ENCODE data around the gene CD40.

CD40 gene

GRCh38 chr20:46119028-46119546, 973 bp downstream of the CD40 start:
- no peak for TF ChIP-seq REST (IDR thresholded peaks at IDR 0.05; ENCODE audit: insufficient read depth in 1 of 2, low read depth in 2 of 2, low read length in 2 of 2)

DNA sequence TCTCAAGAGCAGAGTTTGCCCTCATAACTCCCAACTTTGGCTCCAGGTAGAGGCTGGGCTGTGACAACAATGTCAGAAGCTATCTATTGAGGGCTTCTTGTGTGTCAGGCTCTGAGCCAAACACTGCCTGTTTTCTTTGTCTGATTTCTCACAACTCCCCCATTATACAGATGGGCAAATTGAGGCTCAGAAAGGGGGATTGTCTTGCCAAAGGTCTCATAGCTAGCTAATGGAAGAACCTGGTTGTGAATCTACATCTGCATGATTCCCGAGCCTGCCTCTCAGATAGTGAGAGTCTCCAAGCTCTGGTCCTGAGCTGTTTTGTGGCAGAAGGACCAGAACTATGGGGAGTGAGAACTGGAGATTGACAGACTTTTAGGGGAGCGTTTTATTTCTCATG, 1.4 kb downstream of the CD40 start:
- TF ChIP-seq FOXP2 (optimal IDR thresholded peaks at IDR 0.05; ENCODE audit: borderline replicate concordance, extremely low read depth, extremely low read length, insufficient read depth): no peak
- no peak for TF ChIP-seq POLR2AphosphoS5 (IDR thresholded peaks at IDR 0.05; ENCODE audit: low read depth, low read length)
- no peak for TF ChIP-seq REST (IDR thresholded peaks at IDR 0.05; ENCODE audit: insufficient read depth in 1 of 2, low read depth in 2 of 2, low read length in 2 of 2)

DNA sequence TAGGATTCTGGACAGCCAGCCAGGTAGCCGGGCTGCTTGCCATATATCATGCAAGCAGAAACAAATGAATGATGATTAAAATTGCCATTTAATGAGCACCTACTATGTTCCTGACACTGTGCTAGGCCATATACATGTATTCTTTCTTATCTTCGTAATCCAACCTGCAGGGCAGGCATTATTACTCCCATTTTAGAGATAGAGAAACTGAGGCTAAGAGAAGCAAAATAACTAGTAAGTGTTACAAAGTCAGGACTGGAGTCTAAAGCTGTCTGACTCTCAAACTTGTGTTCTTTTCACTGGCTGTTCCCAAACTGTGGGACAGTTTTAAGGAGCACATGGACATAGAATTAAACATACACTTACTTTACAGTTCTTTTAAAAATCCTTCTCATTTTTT, 2.0 kb downstream of the CD40 start:
- no peak for TF ChIP-seq FOXP2 (optimal IDR thresholded peaks at IDR 0.05; ENCODE audit: borderline replicate concordance, extremely low read depth, extremely low read length, insufficient read depth)
- TF ChIP-seq TAF1 (IDR thresholded peaks at IDR 0.05; ENCODE audit: borderline replicate concordance, insufficient read depth, low read length): no peak
- no peak for TF ChIP-seq POLR2AphosphoS5 (IDR thresholded peaks at IDR 0.05; ENCODE audit: low read depth, low read length)
- TF ChIP-seq REST (IDR thresholded peaks at IDR 0.05; ENCODE audit: insufficient read depth in 1 of 2, low read depth in 2 of 2, low read length in 2 of 2): no peak
- TF ChIP-seq SIN3A (IDR thresholded peaks at IDR 0.05; ENCODE audit: borderline replicate concordance, insufficient read depth, low read length): no peak

DNA sequence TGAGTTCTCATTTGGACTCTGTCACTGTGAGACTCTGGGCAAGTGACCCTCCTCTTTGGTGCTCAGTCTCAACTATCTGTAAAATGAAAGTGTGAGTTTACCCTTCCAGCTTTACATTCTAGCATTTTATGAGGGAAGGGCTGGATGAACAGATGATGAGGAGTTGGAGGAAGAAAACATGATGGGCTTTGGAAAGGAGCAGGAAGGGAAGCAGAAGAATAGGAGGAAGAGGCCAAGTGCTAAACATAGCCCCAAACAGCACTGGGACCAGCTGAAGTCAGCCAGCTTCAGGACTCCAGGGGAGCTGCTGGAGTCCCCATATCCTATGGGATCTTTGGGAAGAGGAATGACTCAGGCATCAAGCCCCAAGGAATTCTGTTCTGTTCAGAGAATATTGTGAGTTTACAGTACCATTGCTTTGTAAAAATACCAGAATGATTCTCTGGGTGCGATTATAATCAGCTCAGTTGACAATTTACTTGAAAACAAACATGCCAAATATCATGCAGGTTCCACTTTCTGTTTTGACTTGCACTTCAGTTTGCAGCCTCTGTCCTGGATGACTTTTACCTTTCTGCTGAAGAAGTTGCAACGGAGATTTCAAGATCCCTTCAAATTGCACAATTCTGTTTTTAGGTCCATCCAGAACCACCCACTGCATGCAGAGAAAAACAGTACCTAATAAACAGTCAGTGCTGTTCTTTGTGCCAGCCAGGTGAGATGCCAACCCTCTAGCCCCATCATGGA, 3.2 kb downstream of the CD40 start:
- no peak for TF ChIP-seq FOXP2 (optimal IDR thresholded peaks at IDR 0.05; ENCODE audit: borderline replicate concordance, extremely low read depth, extremely low read length, insufficient read depth)
- no peak for TF ChIP-seq REST (IDR thresholded peaks at IDR 0.05; ENCODE audit: insufficient read depth in 1 of 2, low read depth in 2 of 2, low read length in 2 of 2)
- TF ChIP-seq SIN3A (IDR thresholded peaks at IDR 0.05; ENCODE audit: borderline replicate concordance, insufficient read depth, low read length): no peak
- TF ChIP-seq TAF1 (IDR thresholded peaks at IDR 0.05; ENCODE audit: borderline replicate concordance, insufficient read depth, low read length): no peak
- no peak for TF ChIP-seq POLR2AphosphoS5 (IDR thresholded peaks at IDR 0.05; ENCODE audit: low read depth, low read length)

- TF ChIP-seq FOXP2 (optimal IDR thresholded peaks at IDR 0.05; ENCODE audit: borderline replicate concordance, extremely low read depth, extremely low read length, insufficient read depth): no peak
- no peak for TF ChIP-seq TAF1 (IDR thresholded peaks at IDR 0.05; ENCODE audit: borderline replicate concordance, insufficient read depth, low read length)
- TF ChIP-seq SIN3A (IDR thresholded peaks at IDR 0.05; ENCODE audit: borderline replicate concordance, insufficient read depth, low read length): no peak
- no peak for TF ChIP-seq REST (IDR thresholded peaks at IDR 0.05; ENCODE audit: insufficient read depth in 1 of 2, low read depth in 2 of 2, low read length in 2 of 2)
- TF ChIP-seq POLR2AphosphoS5 (IDR thresholded peaks at IDR 0.05; ENCODE audit: low read depth, low read length): no peak
Observed at GRCh38 chr20:46122071-46122470, 4.0 kb downstream of the CD40 start.
